Esophagus mucosa (tissue), 1 donor: Measurements from ENCODE around the gene GAS1. TPM values are rescaled to one million over a fixed set of nuclear protein-coding genes. Genes with fewer than 3 reads are reported as not detected.

ENCODE experiments used
- ATAC-seq: fragments of 200-7000 bp; cut with Tn5 transposase; one replicate; pipeline ENCODE4 v1.9.1; 2020
- total RNA-seq: library from RNA; stranded (reverse); gene quantifications from one replicate; pipeline ENCODE4 v1.2.4, GENCODE V29; 2023
- donor health status: DM: yes; HTN: yes; CAD: no.

Gene GAS1
- 2.4 TPM for total RNA-seq

- ATAC-seq: peak; percentile 81
Measured at GRCh38 chr9:86947146-86948073, at the start of gene GAS1. Gene GAS1, minus strand, starts transcription at chr9:86947506. Its CDS starts 727 bp downstream, at chr9:86946779.

- ATAC-seq: no peak
Measured at GRCh38 chr9:86994231-86994630, 46.9 kb upstream of the GAS1 start.

GRCh38 chr9:86993830-86994229 lies 46.5 kb upstream of the GAS1 start:
- ATAC-seq: no peak

- no peak for ATAC-seq
Measured at GRCh38 chr9:86991077-86991476, 43.8 kb upstream of the GAS1 start.

- ATAC-seq: no peak
Measured at GRCh38 chr9:86990290-86990689, 43.0 kb upstream of the GAS1 start.

GRCh38 chr9:86987900-86988299 lies 40.6 kb upstream of the GAS1 start:
- ATAC-seq: no peak

- ATAC-seq: no peak
Measured at GRCh38 chr9:86985132-86985647, 37.9 kb upstream of the GAS1 start.

GRCh38 chr9:86983620-86984259 lies 36.4 kb upstream of the GAS1 start:
- ATAC-seq: peak; percentile 50

- no peak for ATAC-seq
Measured at GRCh38 chr9:86983249-86983619, 35.9 kb upstream of the GAS1 start.

- ATAC-seq: peak; percentile 71
Measured at GRCh38 chr9:86980802-86981201, 33.5 kb upstream of the GAS1 start.

GRCh38 chr9:86979657-86980056 lies 32.4 kb upstream of the GAS1 start:
- ATAC-seq: no peak

GRCh38 chr9:86978922-86979474 lies 31.7 kb upstream of the GAS1 start:
- ATAC-seq: no peak

- no peak for ATAC-seq
Measured at GRCh38 chr9:86978413-86978812, 31.1 kb upstream of the GAS1 start.

- no peak for ATAC-seq
Measured at GRCh38 chr9:86977205-86977835, 30.0 kb upstream of the GAS1 start.

- ATAC-seq: no peak
Measured at GRCh38 chr9:86975606-86976005, 28.3 kb upstream of the GAS1 start.

GRCh38 chr9:86975036-86975435 lies 27.7 kb upstream of the GAS1 start:
- ATAC-seq: no peak

GRCh38 chr9:86974421-86974820 lies 27.1 kb upstream of the GAS1 start:
- no peak for ATAC-seq

GRCh38 chr9:86971742-86972141 lies 24.4 kb upstream of the GAS1 start:
- ATAC-seq: no peak

GRCh38 chr9:86968258-86968920 lies 21.1 kb upstream of the GAS1 start:
- ATAC-seq: no peak

GRCh38 chr9:86966852-86967511 lies 19.7 kb upstream of the GAS1 start:
- no peak for ATAC-seq

- no peak for ATAC-seq
Measured at GRCh38 chr9:86965636-86966395, 18.5 kb upstream of the GAS1 start.
